H9 (cell line): ENCODE data around the gene PMEPA1. TPM values are rescaled to one million over a fixed set of nuclear protein-coding genes. Genes with fewer than 3 reads are reported as not detected.

Source experiments
- DNase-seq: peaks from one replicate; pipeline ENCODE4 v3.0.0-alpha.2; 2017
- H2AFZ ChIP-seq: one replicate; pipeline ENCODE4 v1.6.1; 2013; ENCODE audit warnings: mild to moderate bottlenecking, low read length, control low read depth, moderate library complexity
- H2AK5ac ChIP-seq: 2 replicates; pipeline ENCODE4 v1.6.1; 2013; ENCODE audit warnings: low read length, control low read depth, mixed read lengths; ENCODE audit not compliant: insufficient read length
- H2BK120ac ChIP-seq: one replicate; pipeline ENCODE4 v1.6.1; 2013; ENCODE audit warnings: low read depth, mild to moderate bottlenecking, low read length, control low read depth, inconsistent platforms; ENCODE audit not compliant: poor library complexity, severe bottlenecking
- H2BK12ac ChIP-seq: 2 replicates; pipeline ENCODE4 v1.6.1; 2013; ENCODE audit warnings: low read length, control low read depth, mixed read lengths, low read depth; ENCODE audit not compliant: insufficient read length
- H2BK15ac ChIP-seq: 2 replicates; pipeline ENCODE4 v1.6.1; 2013; ENCODE audit warnings: low read depth, low read length, control low read depth
- H2BK20ac ChIP-seq: one replicate; pipeline ENCODE4 v1.6.1; 2013; ENCODE audit warnings: low read depth, mild to moderate bottlenecking, low read length, control low read depth, inconsistent platforms; ENCODE audit not compliant: poor library complexity, severe bottlenecking
- H2BK5ac ChIP-seq: 2 replicates; pipeline ENCODE4 v1.6.1; 2013; ENCODE audit warnings: low read length, control low read depth, mixed read lengths; ENCODE audit not compliant: insufficient read length
- H3K14ac ChIP-seq: 2 replicates; pipeline ENCODE4 v1.6.1; 2013; ENCODE audit warnings: low read length, control low read depth; ENCODE audit not compliant: insufficient read depth
- H3K18ac ChIP-seq: 2 replicates; pipeline ENCODE4 v1.6.1; 2013; ENCODE audit warnings: low read depth, mild to moderate bottlenecking, mixed read lengths, low read length, control low read depth; ENCODE audit not compliant: insufficient read length
- H3K23ac ChIP-seq: 2 replicates; pipeline ENCODE4 v1.6.1; 2013; ENCODE audit warnings: low read length, control low read depth, mixed read lengths, low read depth; ENCODE audit not compliant: insufficient read length
- H3K23me2 ChIP-seq: 2 replicates; pipeline ENCODE4 v1.6.1; 2013; ENCODE audit warnings: low read depth, mild to moderate bottlenecking, mixed read lengths, low read length, control low read depth; ENCODE audit not compliant: insufficient read length, poor library complexity, severe bottlenecking
- H3K27ac ChIP-seq: 2 replicates; pipeline ENCODE4 v1.5.1; 2013; ENCODE audit warnings: low read length, control low read depth, mixed read lengths, low read depth; ENCODE audit not compliant: insufficient read length
- H3K27me3 ChIP-seq: 2 replicates; pipeline ENCODE4 v1.6.1; 2013; ENCODE audit warnings: low read length, control low read depth, inconsistent platforms; ENCODE audit not compliant: insufficient read depth
- H3K4ac ChIP-seq: 2 replicates; pipeline ENCODE4 v1.6.1; 2013; ENCODE audit warnings: low read depth, mild to moderate bottlenecking, control low read depth, inconsistent platforms, low read length, moderate library complexity
- H3K4me1 ChIP-seq: 2 replicates; pipeline ENCODE4 v1.6.1; 2013; ENCODE audit warnings: low read length, control low read depth, inconsistent platforms; ENCODE audit not compliant: insufficient read depth
- H3K4me2 ChIP-seq: 2 replicates; pipeline ENCODE4 v1.6.1; 2013; ENCODE audit warnings: low read length, control low read depth, mixed read lengths; ENCODE audit not compliant: insufficient read length, insufficient read depth
- H3K56ac ChIP-seq: 2 replicates; pipeline ENCODE4 v1.6.1; 2013; ENCODE audit warnings: low read depth, mild to moderate bottlenecking, mixed read lengths, low read length, control low read depth; ENCODE audit not compliant: insufficient read length
- H3K79me1 ChIP-seq: 2 replicates; pipeline ENCODE4 v1.6.1; 2013; ENCODE audit warnings: low read depth, mild to moderate bottlenecking, moderate library complexity, low read length, control low read depth, inconsistent platforms; ENCODE audit not compliant: insufficient read depth, poor library complexity, severe bottlenecking
- H3K79me2 ChIP-seq: 2 replicates; pipeline ENCODE4 v1.6.1; 2013; ENCODE audit warnings: low read length, control low read depth, inconsistent platforms; ENCODE audit not compliant: insufficient read depth
- H3K9ac ChIP-seq: 2 replicates; pipeline ENCODE4 v1.6.1; 2013; ENCODE audit warnings: low read length, control low read depth, mixed read lengths; ENCODE audit not compliant: insufficient read length; ENCODE audit errors: extremely low read depth
- H3K9me3 ChIP-seq: one replicate; pipeline ENCODE4 v1.6.1; 2013; ENCODE audit warnings: low read depth, low read length, inconsistent platforms; ENCODE audit not compliant: control insufficient read depth
- H3T11ph ChIP-seq: one replicate; pipeline ENCODE4 v1.6.1; 2013; ENCODE audit warnings: mild to moderate bottlenecking, low read length, control low read depth, inconsistent platforms
- H4K20me1 ChIP-seq: one replicate; pipeline ENCODE4 v1.6.1; 2013; ENCODE audit not compliant: control insufficient read depth, insufficient read length, insufficient read depth
- H4K5ac ChIP-seq: 2 replicates; pipeline ENCODE4 v1.6.1; 2013; ENCODE audit warnings: low read depth, mild to moderate bottlenecking, mixed read lengths, low read length, control low read depth; ENCODE audit not compliant: insufficient read length
- H4K8ac ChIP-seq: replicated peaks from 2 replicates; pipeline ENCODE4 v1.6.1; 2013; ENCODE audit warnings: low read length, control low read depth, mixed read lengths, low read depth; ENCODE audit not compliant: insufficient read length
- H4K91ac ChIP-seq: 2 replicates; pipeline ENCODE4 v1.6.1; 2013; ENCODE audit warnings: low read depth, mild to moderate bottlenecking, moderate library complexity, mixed read lengths, low read length, control low read depth; ENCODE audit not compliant: insufficient read length
- H3K27ac Mint-ChIP-seq, 3 experiments: 2 replicates in 2 of 3; 3 replicates in 1 of 3; pipeline ENCODE4 v1.8.0; 2020 to 2021; ENCODE audit warnings: mixed read lengths in 3 of 3, mild to moderate bottlenecking in 1 of 3, moderate library complexity in 1 of 3
- H3K27me3 Mint-ChIP-seq: 2 replicates; pipeline ENCODE4 v1.8.0; 2021; ENCODE audit warnings: low read depth, mild to moderate bottlenecking, moderate library complexity, mixed read lengths
- H3K36me3 Mint-ChIP-seq, 3 experiments: 2 replicates in 2 of 3; 3 replicates in 1 of 3; pipeline ENCODE4 v1.8.0; 2020 to 2021; ENCODE audit warnings: low read depth in 3 of 3, mixed read lengths in 3 of 3; ENCODE audit not compliant: insufficient read depth in 1 of 3
- H3K4me1 Mint-ChIP-seq, 2 experiments: 2 replicates each; pipeline ENCODE4 v1.8.0; 2020; ENCODE audit warnings: mixed read lengths in 2 of 2
- H3K4me3 Mint-ChIP-seq, 2 experiments: 2 replicates in 1 of 2; 3 replicates in 1 of 2; pipeline ENCODE4 v1.8.0; 2020 to 2021; ENCODE audit warnings: mild to moderate bottlenecking in 2 of 2, mixed read lengths in 2 of 2, moderate library complexity in 1 of 2
- H3K9me3 Mint-ChIP-seq, 2 experiments: 2 replicates in 1 of 2; 3 replicates in 1 of 2; pipeline ENCODE4 v1.8.0; 2020; ENCODE audit warnings: mild to moderate bottlenecking in 2 of 2, mixed read lengths in 2 of 2, moderate library complexity in 1 of 2
- CTCF ChIP-seq: fragments of 200-600 bp; sonication (generic); conservative IDR thresholded peaks from 3 replicates; pipeline ENCODE4 v1.8.0; 2021; ENCODE audit warnings: antibody characterized with exemption, mild to moderate bottlenecking
- WGBS: extraction: QIAGEN DNeasy Blood & Tissue Kit; methylation state at CpG from one replicate; pipeline ENCODE4 v1.1.7; 2013; ENCODE audit warnings: missing lambda C conversion rate, low lambda C conversion rate, mixed read lengths; ENCODE audit not compliant: insufficient read length; ENCODE audit errors: extremely low coverage; 5-methylcytosine and 5-hydroxymethylcytosine counted together
- total RNA-seq: library from RNA; stranded (reverse); gene quantifications from 2 replicates; pipeline ENCODE4 v1.2.1, GENCODE V29; 2021

The PMEPA1 gene
- total RNA-seq, 1 experiment from 2014 or later, result 34.6 TPM

DNA sequence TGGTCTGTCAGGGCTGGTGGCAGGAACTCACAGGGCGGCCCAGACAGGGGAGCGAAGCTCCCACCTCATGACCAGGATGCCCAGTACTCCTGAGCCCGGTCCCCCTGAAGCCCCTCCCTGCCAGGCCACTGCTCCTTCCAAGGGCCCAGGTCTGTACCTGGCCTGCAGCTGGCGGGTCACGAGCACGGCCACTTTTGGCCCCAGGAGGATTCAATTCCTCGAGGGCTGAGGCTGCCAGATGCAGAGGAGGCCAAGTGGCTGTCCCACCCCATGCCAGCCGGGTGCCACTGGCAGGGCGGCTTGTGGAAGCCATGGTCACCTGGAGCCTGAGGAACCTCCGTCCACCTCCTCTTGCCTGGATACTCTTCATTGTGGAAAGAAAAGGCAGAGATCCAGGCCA, 17.4 kb downstream of the PMEPA1 start:
- Histone ChIP-seq H2BK120ac (no peak overlapping the region), H3K9me3 (no peaks in the 10 kb centered on the region), H3K4me1 (no peaks in the 10 kb centered on the region), H3K23me2 (no peaks in the 10 kb centered on the region), H4K5ac (no peak overlapping the region), H3K56ac (no peak overlapping the region), H2AFZ (no peak overlapping the region), H3K27ac (no peak overlapping the region), H4K91ac (no peak overlapping the region), H3K4me2 (no peak overlapping the region), H3K79me1 (peaks cover 13% of the 10 kb centered on the region), H3K14ac (no peak overlapping the region; the same call in 1 of the 2 replicates), H2AK5ac (no peak overlapping the region), H2BK12ac (no peak overlapping the region), H3T11ph (no peak overlapping the region), H4K8ac (no peak overlapping the region), H2BK20ac (no peak overlapping the region), H3K18ac (no peak overlapping the region), H3K23ac (no peak overlapping the region), H2BK15ac (no peak overlapping the region), H4K20me1 (no peaks in the 10 kb centered on the region), H2BK5ac (no peak overlapping the region), H3K9ac (no peak overlapping the region), H3K27me3 (no peaks in the 10 kb centered on the region), H3K4ac (no peak overlapping the region), H3K79me2 (peaks cover 50% of the 10 kb centered on the region; the same call in 1 of the 2 replicates)
- H3K4me3 Mint-ChIP-seq, result no peak overlapping the region
- H3K27me3 Mint-ChIP-seq, result no peaks in the 10 kb centered on the region
- DNase-seq, result no peak
- no CpG with 5 or more reads among the region's 10 CpGs for WGBS
- no peaks in the 10 kb centered on the region for H3K9me3 Mint-ChIP-seq
- H3K36me3 Mint-ChIP-seq, result no peaks in the 10 kb centered on the region; a peak in 2 of 7 replicates
- peaks cover 40 to 62% of the 10 kb centered on the region in 2 experiments for H3K4me1 Mint-ChIP-seq
- H3K27ac Mint-ChIP-seq, result peak overlapping the region in 1 of 3 experiments; percentile 72; a peak in 2 of 7 replicates
- TF ChIP-seq CTCF, result no peak
